GM12801 (cell line): ENCODE data around the gene TMEM141.

ENCODE experiments used
- CTCF ChIP-seq: IDR thresholded peaks from one replicate; pipeline ENCODE4 v1.5.1; 2011; ENCODE audit warnings: control low read depth; ENCODE audit not compliant: insufficient read length; ENCODE audit errors: extremely low read depth

The TMEM141 gene

GRCh38 chr9:136775191-136775590 is 16.0 kb upstream of the TMEM141 start:
- no peak for TF ChIP-seq CTCF

GRCh38 chr9:136776947-136777346 is 14.2 kb upstream of the TMEM141 start:
- TF ChIP-seq CTCF = no peak

GRCh38 chr9:136777359-136777758 is 13.8 kb upstream of the TMEM141 start:
- TF ChIP-seq CTCF = no peak

GRCh38 chr9:136779808-136780207 is 11.3 kb upstream of the TMEM141 start:
- TF ChIP-seq CTCF = no peak

- TF ChIP-seq CTCF = no peak
These were observed 8.7 kb upstream of the TMEM141 start for GRCh38 chr9:136782452-136782851.

GRCh38 chr9:136784249-136784996 is 6.7 kb upstream of the TMEM141 start:
- TF ChIP-seq CTCF = no peak

- TF ChIP-seq CTCF = no peak
These were observed 6.2 kb upstream of the TMEM141 start for GRCh38 chr9:136784997-136785361.

GRCh38 chr9:136786451-136786850 is 4.7 kb upstream of the TMEM141 start:
- TF ChIP-seq CTCF = no peak
